GM21717 (cell line): Measurements from ENCODE around the gene ODF4.

ENCODE experiments used
- ATAC-seq: cut with Tn5 transposase; IDR thresholded peaks from one replicate; pipeline ENCODE4 v1.9.1; 2021; ENCODE audit warnings: mild to moderate bottlenecking, moderate library complexity; ENCODE audit not compliant: unreplicated experiment

The ODF4 gene

GRCh38 chr17:8339540-8339939, at the start of gene ODF4:
Gene ODF4, plus strand, starts transcription at chr17:8339840. Its CDS starts 212 bp downstream, at chr17:8340052.
- no peak for ATAC-seq

- no peak for ATAC-seq
Measured at GRCh38 chr17:8290043-8290442, 49.6 kb upstream of the ODF4 start.

- ATAC-seq = no peak
Measured at GRCh38 chr17:8292639-8293395, 46.8 kb upstream of the ODF4 start.

- no peak for ATAC-seq
Measured at GRCh38 chr17:8294361-8294760, 45.3 kb upstream of the ODF4 start.

GRCh38 chr17:8294814-8295316, 44.8 kb upstream of the ODF4 start:
- ATAC-seq = no peak

- no peak for ATAC-seq
Measured at GRCh38 chr17:8300226-8300625, 39.4 kb upstream of the ODF4 start.

- ATAC-seq = no peak
Measured at GRCh38 chr17:8300627-8301242, 38.9 kb upstream of the ODF4 start.

- no peak for ATAC-seq
Measured at GRCh38 chr17:8310601-8311123, 29.0 kb upstream of the ODF4 start.

- no peak for ATAC-seq
Measured at GRCh38 chr17:8311131-8311790, 28.4 kb upstream of the ODF4 start.

- no peak for ATAC-seq
Measured at GRCh38 chr17:8312251-8312650, 27.4 kb upstream of the ODF4 start.

- ATAC-seq = no peak
Measured at GRCh38 chr17:8312726-8313600, 26.7 kb upstream of the ODF4 start.

GRCh38 chr17:8314797-8315763, 24.6 kb upstream of the ODF4 start:
- ATAC-seq = no peak

GRCh38 chr17:8315764-8316217, 23.8 kb upstream of the ODF4 start:
- no peak for ATAC-seq

GRCh38 chr17:8318010-8318935, 21.4 kb upstream of the ODF4 start:
- no peak for ATAC-seq

- no peak for ATAC-seq
Measured at GRCh38 chr17:8320262-8320661, 19.4 kb upstream of the ODF4 start.

- no peak for ATAC-seq
Measured at GRCh38 chr17:8320990-8321389, 18.6 kb upstream of the ODF4 start.

- no peak for ATAC-seq
Measured at GRCh38 chr17:8322061-8322460, 17.6 kb upstream of the ODF4 start.

- no peak for ATAC-seq
Measured at GRCh38 chr17:8324132-8324531, 15.5 kb upstream of the ODF4 start.
